Large intestine (tissue), 3 donors: ENCODE data around the gene STAB1. TPM values are rescaled to one million over a fixed set of nuclear protein-coding genes. Genes with fewer than 3 reads are reported as not detected.

ENCODE experiments used
- DNase-seq, 2 donors: peaks; one replicate each; pipeline versions ENCODE4 v3.0.0 to v3.0.0-alpha.2; 2013
- H3K27ac ChIP-seq: one replicate; pipeline ENCODE4 v1.5.1; 2013; ENCODE audit warnings: low read length
- H3K27me3 ChIP-seq: 2 replicates; pipeline ENCODE4 v1.6.1; 2013; ENCODE audit warnings: low read length; ENCODE audit not compliant: control insufficient read depth, insufficient read depth
- H3K36me3 ChIP-seq: 2 replicates; pipeline ENCODE4 v1.6.1; 2013; ENCODE audit warnings: low read length; ENCODE audit not compliant: control insufficient read depth, insufficient read depth
- H3K4me1 ChIP-seq: one replicate; pipeline ENCODE4 v1.6.1; 2013; ENCODE audit warnings: low read length; ENCODE audit not compliant: control insufficient read depth, insufficient read depth
- H3K4me3 ChIP-seq: one replicate; pipeline ENCODE4 v1.5.1; 2013; ENCODE audit warnings: low read length
- H3K9me3 ChIP-seq: one replicate; pipeline ENCODE4 v1.6.1; 2013; ENCODE audit warnings: mild to moderate bottlenecking, low read depth, low read length, moderate library complexity; ENCODE audit not compliant: control insufficient read depth
- WGBS: methylation state at CpG from one replicate; pipeline ENCODE4 v1.1.5; 2013; ENCODE audit warnings: low lambda C conversion rate; ENCODE audit not compliant: insufficient coverage; 5-methylcytosine and 5-hydroxymethylcytosine counted together
- polyA plus RNA-seq: library from polyadenylated mRNA; unstranded; fragments of 120-200 nt; gene quantifications from one replicate; pipeline ENCODE4 v1.2.1, GENCODE V29; 2013

STAB1 gene
- polyA plus RNA-seq, 1 donor: 43.5 TPM

- H3K9me3 ChIP-seq: no peaks in the 10 kb centered on the region
- H3K4me3 ChIP-seq: no peak overlapping the region
- no peaks in the 10 kb centered on the region for H3K4me1 ChIP-seq
- H3K27ac ChIP-seq: no peak overlapping the region
- H3K36me3 ChIP-seq: no peaks in the 10 kb centered on the region
- H3K27me3 ChIP-seq: no peaks in the 10 kb centered on the region
- no CpG with 5 or more reads among the region's 17 CpGs for WGBS
- no peak for DNase-seq
Measured at GRCh38 chr3:52512727-52513126, 17.6 kb downstream of the STAB1 start.

DNA sequence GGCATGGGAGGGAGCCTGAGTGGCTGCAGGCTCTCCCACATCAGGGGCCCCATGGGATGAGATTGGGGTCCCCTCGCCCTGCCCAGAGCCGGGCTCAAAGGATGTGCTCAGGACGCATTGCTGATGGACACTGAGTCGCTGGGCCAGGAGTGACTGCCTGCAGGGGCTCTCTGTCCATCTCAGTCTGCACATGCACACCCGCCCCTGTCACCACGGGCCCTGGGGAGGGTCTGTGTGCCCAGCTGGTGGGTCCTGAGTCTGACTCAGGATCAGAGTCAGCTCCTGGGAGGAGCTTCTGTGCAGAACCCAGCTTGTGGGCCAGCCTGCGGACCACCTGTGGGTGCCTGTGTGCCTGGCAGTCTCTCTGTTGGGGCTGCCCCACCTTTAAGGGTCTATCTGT lies 18.1 kb downstream of the STAB1 start:
- peaks cover 2% of the 10 kb centered on the region for H3K4me1 ChIP-seq
- no peaks in the 10 kb centered on the region for H3K36me3 ChIP-seq
- H3K4me3 ChIP-seq: no peak overlapping the region
- DNase-seq: no peak
- no peak overlapping the region for H3K27ac ChIP-seq
- H3K27me3 ChIP-seq: no peaks in the 10 kb centered on the region
- no CpG with 5 or more reads among the region's 7 CpGs for WGBS
- no peaks in the 10 kb centered on the region for H3K9me3 ChIP-seq

GRCh38 chr3:52514576-52514975 lies 19.4 kb downstream of the STAB1 start:
- H3K4me1 ChIP-seq: peaks cover 6% of the 10 kb centered on the region
- DNase-seq: no peak
- H3K36me3 ChIP-seq: no peaks in the 10 kb centered on the region
- WGBS: no CpG with 5 or more reads among the region's 11 CpGs
- no peaks in the 10 kb centered on the region for H3K27me3 ChIP-seq
- H3K9me3 ChIP-seq: peaks cover 3% of the 10 kb centered on the region
- no peak overlapping the region for H3K27ac ChIP-seq
- no peak overlapping the region for H3K4me3 ChIP-seq

GRCh38 chr3:52515192-52515591 lies 20.1 kb downstream of the STAB1 start:
- peaks cover 6% of the 10 kb centered on the region for H3K4me1 ChIP-seq
- H3K27ac ChIP-seq: no peak overlapping the region
- no peak overlapping the region for H3K4me3 ChIP-seq
- H3K36me3 ChIP-seq: no peaks in the 10 kb centered on the region
- no CpG with 5 or more reads among the region's 6 CpGs for WGBS
- no peak for DNase-seq
- H3K27me3 ChIP-seq: no peaks in the 10 kb centered on the region
- H3K9me3 ChIP-seq: peaks cover 3% of the 10 kb centered on the region

- no peaks in the 10 kb centered on the region for H3K36me3 ChIP-seq
- no peak for DNase-seq
- no peaks in the 10 kb centered on the region for H3K27me3 ChIP-seq
- no CpG with 5 or more reads among the region's 19 CpGs for WGBS
- H3K27ac ChIP-seq: no peak overlapping the region
- H3K4me3 ChIP-seq: no peak overlapping the region
- H3K9me3 ChIP-seq: peaks cover 3% of the 10 kb centered on the region
- H3K4me1 ChIP-seq: peaks cover 6% of the 10 kb centered on the region
Measured at GRCh38 chr3:52516509-52517195, 21.5 kb downstream of the STAB1 start.

DNA sequence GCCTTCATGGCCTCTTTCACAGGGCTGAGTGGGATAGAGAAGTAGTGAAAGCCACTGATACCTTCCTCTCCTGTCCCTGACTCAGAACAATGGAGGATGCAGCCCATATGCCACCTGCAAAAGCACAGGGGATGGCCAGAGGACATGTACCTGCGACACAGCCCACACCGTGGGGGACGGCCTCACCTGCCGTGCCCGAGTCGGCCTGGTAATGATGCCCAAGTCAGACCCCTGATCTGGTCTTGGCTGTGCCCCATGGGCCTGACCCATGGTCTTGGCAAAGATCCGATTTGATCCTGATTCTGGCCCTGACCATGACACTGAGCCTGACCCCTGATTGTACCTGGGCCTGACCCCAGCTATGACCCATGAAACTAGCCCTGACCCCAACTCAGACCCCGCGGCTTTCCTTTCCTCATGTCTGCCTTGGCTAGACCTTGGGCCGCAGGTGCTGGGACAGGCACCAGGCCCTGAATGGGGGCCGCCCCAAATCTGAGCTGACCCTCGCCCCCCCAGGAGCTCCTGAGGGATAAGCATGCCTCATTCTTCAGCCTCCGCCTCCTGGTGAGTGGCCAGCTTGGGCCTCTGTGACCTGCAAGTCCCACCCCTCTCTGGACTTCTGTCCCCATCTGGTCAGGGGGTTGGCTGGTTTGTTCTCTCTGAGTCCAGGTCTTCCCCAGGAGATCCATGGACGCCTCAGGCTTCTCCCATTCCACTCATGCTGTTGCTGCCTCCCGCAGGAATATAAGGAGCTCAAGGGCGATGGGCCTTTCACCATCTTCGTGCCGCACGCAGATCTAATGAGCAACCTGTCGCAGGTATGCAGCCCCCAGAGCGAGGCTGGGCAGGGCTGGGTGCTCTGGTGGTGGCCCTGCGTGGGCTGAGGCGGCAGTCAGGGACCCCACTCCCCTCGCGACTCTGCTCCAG lies 22.9 kb downstream of the STAB1 start:
- Histone ChIP-seq H3K27me3 (no peaks in the 10 kb centered on the region), H3K36me3 (no peaks in the 10 kb centered on the region), H3K4me1 (peaks cover 6% of the 10 kb centered on the region), H3K9me3 (peaks cover 3% of the 10 kb centered on the region), H3K4me3 (no peak overlapping the region), H3K27ac (no peak overlapping the region)
- WGBS: no CpG with 5 or more reads among the region's 25 CpGs
- DNase-seq: no peak

- Histone ChIP-seq H3K4me3 (peak overlapping the region; percentile 14), H3K27ac (no peak overlapping the region), H3K36me3 (peaks cover 6% of the 10 kb centered on the region), H3K4me1 (peaks cover 6% of the 10 kb centered on the region), H3K9me3 (peaks cover 3% of the 10 kb centered on the region), H3K27me3 (no peaks in the 10 kb centered on the region)
- no CpG with 5 or more reads among the region's 50 CpGs for WGBS
- DNase-seq: peak in 1 of 2 donors; percentile 48
Measured at GRCh38 chr3:52518723-52519444, 23.7 kb downstream of the STAB1 start.

- peaks cover 3% of the 10 kb centered on the region for H3K9me3 ChIP-seq
Measured at GRCh38 chr3:52519445-52520140, 24.5 kb downstream of the STAB1 start.

DNA sequence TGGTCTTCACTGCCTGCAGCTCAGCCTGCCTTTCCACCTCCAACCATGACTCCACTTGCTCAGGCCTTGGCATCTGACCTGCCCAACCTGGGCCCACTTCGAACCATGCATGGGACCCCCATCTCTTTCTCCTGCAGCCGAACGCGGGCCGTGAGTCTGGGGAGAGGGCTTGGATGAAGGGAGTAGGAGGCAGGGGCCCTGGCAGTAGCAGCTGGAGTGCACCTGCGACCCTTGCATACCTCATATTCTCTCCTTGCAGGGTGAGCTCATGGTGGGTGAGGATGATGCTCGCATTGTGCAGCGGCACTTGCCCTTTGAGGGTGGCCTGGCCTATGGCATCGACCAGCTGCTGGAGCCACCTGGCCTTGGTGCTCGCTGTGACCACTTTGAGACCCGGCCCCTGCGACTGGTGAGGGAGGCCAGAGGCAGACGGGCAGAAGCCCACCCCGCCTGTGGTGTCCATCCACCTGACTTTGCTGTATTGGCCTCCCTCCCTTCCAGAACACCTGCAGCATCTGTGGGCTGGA lies 25.1 kb downstream of the STAB1 start:
- no peak for DNase-seq
- H3K36me3 ChIP-seq: peaks cover 12% of the 10 kb centered on the region
- H3K27ac ChIP-seq: no peak overlapping the region
- no peak overlapping the region for H3K4me3 ChIP-seq
- H3K27me3 ChIP-seq: no peaks in the 10 kb centered on the region
- H3K9me3 ChIP-seq: peaks cover 3% of the 10 kb centered on the region
- H3K4me1 ChIP-seq: peaks cover 6% of the 10 kb centered on the region
- no CpG with 5 or more reads among the region's 14 CpGs for WGBS

More at GRCh38 chr3:52519445-52520140, 24.5 kb downstream of the STAB1 start:
- Histone ChIP-seq H3K27ac (no peak overlapping the region), H3K4me3 (no peak overlapping the region), H3K36me3 (peaks cover 12% of the 10 kb centered on the region), H3K27me3 (no peaks in the 10 kb centered on the region), H3K4me1 (peaks cover 6% of the 10 kb centered on the region)
- WGBS: no CpG with 5 or more reads among the region's 22 CpGs
- no peak for DNase-seq
